GM18505 (cell line): ENCODE measurements around the gene CRYBA4.

Source experiments
- ATAC-seq: cut with Tn5 transposase; IDR thresholded peaks from one replicate; pipeline ENCODE4 v1.9.1; 2021; ENCODE audit not compliant: unreplicated experiment
- POLR2A ChIP-seq: IDR thresholded peaks from 4 replicates; pipeline ENCODE4 v1.6.1; 2011; ENCODE audit warnings: borderline replicate concordance; ENCODE audit not compliant: insufficient read depth, insufficient read length; ENCODE audit errors: extremely low read depth

The CRYBA4 gene

GRCh38 chr22:26588729-26589366 is 32.9 kb upstream of the CRYBA4 start:
- no peak for TF ChIP-seq POLR2A

DNA sequence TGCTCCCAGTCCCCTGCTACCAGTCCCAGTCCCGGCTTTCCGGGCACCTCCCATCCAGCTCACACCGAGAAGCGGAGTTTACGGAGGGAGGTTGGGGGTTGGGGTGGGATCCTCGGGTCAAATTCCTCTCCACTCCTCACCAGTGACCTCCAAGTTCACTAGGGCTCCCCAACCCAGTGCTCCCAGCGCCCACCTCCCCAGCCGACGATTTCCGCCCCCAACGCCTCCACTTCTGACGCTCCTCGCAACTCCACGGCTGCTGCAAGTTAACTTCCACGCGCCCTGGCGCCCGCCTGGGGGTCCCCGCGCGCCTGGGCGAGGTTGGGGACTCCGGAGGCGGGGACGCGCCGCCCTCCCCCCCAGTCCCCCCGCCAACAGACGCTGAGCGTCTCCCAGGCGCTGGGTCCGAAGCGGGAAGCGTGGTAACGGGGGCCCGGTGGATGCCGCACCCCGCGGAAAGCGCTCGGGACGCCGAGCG is 32.4 kb upstream of the CRYBA4 start:
- ATAC-seq: no peak
- TF ChIP-seq POLR2A: no peak

More at GRCh38 chr22:26588729-26589366, 32.9 kb upstream of the CRYBA4 start:
- no peak for ATAC-seq

DNA sequence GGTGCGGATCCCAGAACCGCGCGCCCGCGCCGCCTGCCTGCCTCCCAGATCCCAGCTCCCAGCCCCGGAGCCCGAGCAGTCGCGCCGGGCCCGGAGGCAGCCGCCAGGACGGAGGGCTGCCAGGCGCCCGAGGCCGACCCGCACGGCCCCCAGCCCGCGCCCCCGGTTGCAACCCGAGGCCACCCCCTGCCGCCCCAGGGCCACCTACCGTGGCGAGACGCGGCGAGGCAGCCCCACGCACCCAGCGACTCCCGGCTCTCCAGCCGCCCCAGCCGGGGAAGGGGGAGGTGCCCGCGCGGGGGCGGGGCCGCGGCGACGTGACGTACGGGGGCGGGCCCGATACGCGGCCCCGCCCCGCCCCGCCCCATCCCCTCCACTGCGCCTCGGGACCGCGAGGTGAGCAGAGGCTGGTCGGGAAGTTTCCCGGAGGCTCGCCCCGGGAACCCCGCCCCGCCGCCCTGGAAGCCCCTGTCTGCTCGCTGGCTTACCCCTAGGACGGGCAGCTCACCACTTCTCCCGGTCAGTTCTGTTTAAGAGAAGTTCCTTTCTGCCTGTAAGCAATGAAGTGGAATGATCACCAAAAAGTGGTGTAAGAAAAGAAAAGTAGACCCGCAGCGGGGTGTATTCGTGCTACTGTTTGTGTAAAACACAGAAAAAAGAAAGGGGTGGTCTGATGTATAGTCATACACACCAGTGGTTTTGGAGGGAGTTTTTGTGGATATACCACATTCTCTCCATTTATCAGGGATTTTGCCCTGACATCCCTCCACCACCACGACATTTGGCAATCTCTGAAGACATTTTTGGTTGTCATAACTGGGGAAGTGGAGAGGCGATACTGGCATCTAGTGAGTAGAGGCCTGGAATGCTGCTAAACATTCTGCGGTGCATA is 31.7 kb upstream of the CRYBA4 start, which contains the start of gene TPST2:
TSS of gene TPST2 (minus strand) at position 288 of the 892 bp plus-strand sequence. CDS start 48,502 bp downstream, outside the sequence.
- peak; percentile 93 for TF ChIP-seq POLR2A
- ATAC-seq: peak; percentile 67

GRCh38 chr22:26592421-26592891 is 29.3 kb upstream of the CRYBA4 start:
- no peak for ATAC-seq
- TF ChIP-seq POLR2A: peak; percentile 62

DNA sequence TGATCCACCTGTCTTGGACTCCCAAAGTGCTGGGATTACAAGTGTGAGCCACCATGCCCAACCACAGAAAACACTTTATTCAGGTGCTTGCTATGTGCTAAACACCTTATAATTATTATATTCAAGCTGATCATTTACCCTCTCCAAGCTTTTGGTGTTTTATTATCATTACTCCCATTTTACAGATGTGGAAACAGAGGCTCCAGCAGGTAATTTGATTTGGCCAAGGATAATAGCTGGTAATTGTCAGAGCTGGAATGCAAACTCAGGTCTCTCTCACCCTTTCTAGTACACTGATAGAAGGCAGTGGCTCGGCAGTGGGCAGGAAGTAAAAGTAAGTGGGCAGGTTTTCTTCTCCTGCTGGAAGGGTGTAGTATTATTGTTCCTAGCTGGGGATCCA is 28.0 kb upstream of the CRYBA4 start:
- no peak for ATAC-seq
- TF ChIP-seq POLR2A: no peak

- no peak for ATAC-seq
- TF ChIP-seq POLR2A: no peak
Measured at GRCh38 chr22:26597026-26597425, 24.7 kb upstream of the CRYBA4 start.

DNA sequence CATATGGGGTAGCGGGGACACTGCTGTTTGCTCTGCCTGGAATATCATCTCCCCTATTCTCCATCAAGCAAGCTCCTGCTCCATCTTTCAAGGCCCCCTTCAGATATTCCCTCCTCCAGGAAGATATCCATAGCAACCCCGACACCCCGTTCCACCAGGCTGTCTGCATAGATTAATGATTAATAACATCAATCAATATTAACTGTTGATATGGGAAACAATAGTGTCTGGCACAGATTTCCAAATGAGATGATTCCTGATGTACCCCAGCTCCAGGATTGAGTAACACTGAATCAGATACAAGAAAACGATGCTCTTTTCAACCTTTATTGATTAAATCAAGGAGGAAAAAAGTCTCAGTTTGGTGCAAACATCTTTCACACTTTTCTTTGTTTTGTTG is 24.3 kb upstream of the CRYBA4 start:
- no peak for ATAC-seq
- no peak for TF ChIP-seq POLR2A

DNA sequence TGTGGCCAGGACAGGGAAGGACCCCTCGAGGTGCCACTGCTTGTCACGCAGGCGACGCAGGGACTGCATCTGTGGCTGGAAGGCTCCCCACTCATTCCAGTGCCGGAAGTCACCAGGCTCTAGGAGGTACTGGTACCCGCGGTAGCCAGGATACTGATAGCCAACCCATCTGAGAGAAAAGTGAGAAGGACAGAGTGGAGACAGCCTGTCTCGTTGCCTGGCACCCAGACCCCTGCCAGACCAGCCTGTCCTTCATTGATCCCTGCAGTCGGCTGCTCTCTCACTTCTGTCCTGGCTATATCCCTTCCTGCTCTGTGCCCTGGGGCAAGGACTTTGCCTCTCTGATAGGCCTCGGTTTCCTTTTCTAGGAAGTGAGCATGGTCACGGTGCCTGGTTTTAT is 22.3 kb upstream of the CRYBA4 start:
- TF ChIP-seq POLR2A: no peak
- no peak for ATAC-seq

DNA sequence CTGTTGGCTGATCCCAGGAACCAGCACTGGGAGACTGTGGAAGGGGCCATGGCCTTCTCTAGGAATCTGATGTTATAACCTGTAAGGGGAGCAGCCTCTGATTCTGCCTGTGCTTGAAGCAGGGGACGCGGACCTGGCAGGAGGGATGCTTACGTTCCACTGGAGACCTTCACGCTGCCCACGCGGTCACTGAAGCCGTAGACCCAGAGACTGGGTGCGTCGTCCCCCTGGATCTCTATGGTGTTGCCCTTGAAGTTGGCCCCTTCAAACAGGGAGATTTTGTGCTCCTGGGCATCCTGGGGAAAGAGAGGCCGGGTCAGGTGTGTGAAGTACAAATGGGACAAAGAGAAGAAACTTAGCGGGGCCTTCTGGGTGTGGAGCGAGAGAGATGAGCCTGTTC is 20.0 kb upstream of the CRYBA4 start:
- TF ChIP-seq POLR2A: no peak
- ATAC-seq: no peak

GRCh38 chr22:26602127-26602526 is 19.6 kb upstream of the CRYBA4 start:
- no peak for TF ChIP-seq POLR2A
- no peak for ATAC-seq

GRCh38 chr22:26604368-26604767 is 17.4 kb upstream of the CRYBA4 start:
- TF ChIP-seq POLR2A: no peak
- ATAC-seq: no peak

DNA sequence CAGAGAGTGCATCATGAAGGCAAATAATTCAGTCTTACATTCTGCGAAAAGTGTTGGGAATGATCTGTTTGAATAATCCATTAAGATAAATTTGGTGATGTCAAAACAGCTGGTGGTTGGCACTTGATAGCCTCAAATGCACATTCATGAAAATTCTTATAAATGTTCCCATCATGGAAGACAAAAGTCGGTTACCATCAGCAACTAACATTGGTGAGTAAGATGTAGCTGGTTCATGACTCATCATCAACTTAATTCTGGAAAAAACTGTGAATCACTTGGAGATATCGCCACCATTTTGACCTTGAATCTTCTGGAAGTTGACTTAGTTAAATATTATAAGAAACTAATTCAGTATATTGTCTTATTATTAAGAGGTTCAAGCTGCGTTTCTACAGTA is 15.2 kb upstream of the CRYBA4 start:
- ATAC-seq: no peak
- no peak for TF ChIP-seq POLR2A

- no peak for ATAC-seq
- no peak for TF ChIP-seq POLR2A
Measured at GRCh38 chr22:26608129-26608528, 13.6 kb upstream of the CRYBA4 start.
